Neural cell (in vitro differentiated cells): ENCODE measurements around the gene SLC6A7. TPM values are rescaled to one million over a fixed set of nuclear protein-coding genes. Genes with fewer than 3 reads are reported as not detected.

ENCODE experiments used
- H2AFZ ChIP-seq: fragments of 200-600, 300-800 bp; sonication (generic), shearing (Covaris generic); 2 replicates; pipeline ENCODE4 v1.6.0; 2014; ENCODE audit warnings: low read depth, mild to moderate bottlenecking, antibody characterized with exemption, low read length, moderate library complexity
- H3F3A ChIP-seq: fragments of 200-600 bp; shearing (Covaris generic); 2 replicates; pipeline ENCODE4 v1.6.1; 2016; ENCODE audit warnings: mild to moderate bottlenecking, moderate library complexity, mixed read lengths, antibody characterized with exemption, low read length; ENCODE audit not compliant: insufficient read depth, poor library complexity, severe bottlenecking
- H3K27ac ChIP-seq: fragments of 200-600, 300-800 bp; sonication (generic), shearing (Covaris generic); 2 replicates; pipeline ENCODE4 v1.5.1; 2014; ENCODE audit warnings: mild to moderate bottlenecking, low read length, moderate library complexity
- H3K27me3 ChIP-seq: fragments of 300-800, 200-600 bp; sonication (generic), shearing (Covaris generic); 2 replicates; pipeline ENCODE4 v1.6.0; 2014; ENCODE audit warnings: mild to moderate bottlenecking, low read depth, low read length, moderate library complexity; ENCODE audit not compliant: insufficient read depth
- H3K36me3 ChIP-seq: fragments of 300-800, 200-600 bp; sonication (generic), shearing (Covaris generic); 2 replicates; pipeline ENCODE4 v1.5.1; 2014; ENCODE audit warnings: mild to moderate bottlenecking, antibody characterized with exemption, low read length, moderate library complexity; ENCODE audit not compliant: insufficient read depth
- H3K4me2 ChIP-seq: fragments of 300-800, 200-600 bp; sonication (generic), shearing (Covaris generic); 2 replicates; pipeline ENCODE4 v1.6.0; 2014; ENCODE audit warnings: mild to moderate bottlenecking, low read length
- H3K4me3 ChIP-seq: fragments of 300-800, 200-600 bp; sonication (generic), shearing (Covaris generic); 2 replicates; pipeline ENCODE4 v1.5.1; 2014; ENCODE audit warnings: mild to moderate bottlenecking, low read length, moderate library complexity
- H3K79me2 ChIP-seq: fragments of 200-600 bp; shearing (Covaris generic); replicated peaks from 2 replicates; pipeline ENCODE4 v1.6.0; 2014; ENCODE audit warnings: mild to moderate bottlenecking, low read length, moderate library complexity; ENCODE audit not compliant: insufficient read depth
- H3K9ac ChIP-seq: fragments of 300-800, 200-600 bp; sonication (generic), shearing (Covaris generic); 2 replicates; pipeline ENCODE4 v1.6.1; 2016; ENCODE audit warnings: mild to moderate bottlenecking, low read length, mixed read lengths
- H3K9me2 ChIP-seq: fragments of 200-600 bp; shearing (Covaris generic); 2 replicates; pipeline ENCODE4 v1.6.1; 2016; ENCODE audit warnings: mild to moderate bottlenecking, low read length, mixed read lengths; ENCODE audit not compliant: insufficient read depth
- H3K9me3 ChIP-seq: fragments of 200-600, 300-800 bp; sonication (generic), shearing (Covaris generic); 2 replicates; pipeline ENCODE4 v1.6.1; 2016; ENCODE audit warnings: mild to moderate bottlenecking, mixed run types, low read length, moderate library complexity, mixed read lengths
- H4K20me1 ChIP-seq: fragments of 200-600 bp; shearing (Covaris generic); 2 replicates; pipeline ENCODE4 v1.6.1; 2016; ENCODE audit warnings: mild to moderate bottlenecking, mixed run types; ENCODE audit not compliant: insufficient read depth
- CTCF ChIP-seq: fragments of 450-650 bp; IDR thresholded peaks from 2 replicates; pipeline ENCODE4 v1.5.1; 2014; ENCODE audit warnings: antibody characterized with exemption, mild to moderate bottlenecking, moderate library complexity; ENCODE audit not compliant: poor library complexity, severe bottlenecking
- EP300 ChIP-seq: fragments of 450-650 bp; conservative IDR thresholded peaks from 2 replicates; pipeline ENCODE4 v1.6.1; 2014; ENCODE audit warnings: antibody characterized with exemption, mild to moderate bottlenecking, moderate library complexity; ENCODE audit not compliant: poor library complexity, severe bottlenecking
- EZH2 ChIP-seq: fragments of 200-600, 300-800 bp; shearing (Covaris generic), sonication (generic); IDR thresholded peaks from 2 replicates; pipeline ENCODE4 v1.6.1; 2014; ENCODE audit warnings: antibody characterized with exemption, low read length, borderline replicate concordance, mild to moderate bottlenecking; ENCODE audit not compliant: insufficient read depth, poor library complexity, severe bottlenecking
- MXI1 ChIP-seq: fragments of 450-650 bp; conservative IDR thresholded peaks from 2 replicates; pipeline ENCODE4 v1.6.1; 2014; ENCODE audit warnings: antibody characterized with exemption, mild to moderate bottlenecking; ENCODE audit not compliant: poor library complexity, severe bottlenecking
- POLR2AphosphoS5 ChIP-seq: IDR thresholded peaks from 2 replicates; pipeline ENCODE4 v1.6.1; 2012
- RAD21 ChIP-seq: fragments of 450-650 bp; conservative IDR thresholded peaks from 2 replicates; pipeline ENCODE4 v1.6.1; 2014; ENCODE audit warnings: antibody characterized with exemption, mild to moderate bottlenecking, moderate library complexity
- REST ChIP-seq: IDR thresholded peaks from 2 replicates; pipeline ENCODE4 v1.6.1; 2012; ENCODE audit warnings: borderline replicate concordance
- SMC3 ChIP-seq: fragments of 450-650 bp; conservative IDR thresholded peaks from 2 replicates; pipeline ENCODE4 v1.6.1; 2014; ENCODE audit warnings: antibody characterized with exemption, mild to moderate bottlenecking, moderate library complexity; ENCODE audit not compliant: poor library complexity
- TAF1 ChIP-seq: IDR thresholded peaks from 2 replicates; pipeline ENCODE4 v1.6.1; 2012; ENCODE audit warnings: low read depth
- polyA plus RNA-seq: library from polyadenylated mRNA; depleted of rRNA; stranded (reverse); fragments of >200 nt; gene quantifications from 2 replicates; pipeline ENCODE4 v1.2.3, GENCODE V29; 2014

The SLC6A7 gene
- polyA plus RNA-seq, 1 donor from 2014 or later: 4.6 TPM

- H4K20me1 ChIP-seq: no peaks in the 10 kb centered on the region
- H3K27ac ChIP-seq: no peak overlapping the region
- no peak overlapping the region for H3K9ac ChIP-seq
- no peaks in the 10 kb centered on the region for H3K9me3 ChIP-seq
- no peak for TF ChIP-seq MXI1
- no peak for TF ChIP-seq CTCF
- TF ChIP-seq TAF1: no peak
- TF ChIP-seq SMC3: no peak
- TF ChIP-seq EP300: no peak
- no peak for TF ChIP-seq REST
- no peak for TF ChIP-seq RAD21
- TF ChIP-seq EZH2: no peak
- TF ChIP-seq POLR2AphosphoS5: no peak
- H3F3A ChIP-seq: no peaks in the 10 kb centered on the region
- no peaks in the 10 kb centered on the region for H3K79me2 ChIP-seq
- H3K4me3 ChIP-seq: no peak overlapping the region
- H3K36me3 ChIP-seq: peaks cover 10% of the 10 kb centered on the region
- H3K27me3 ChIP-seq: no peaks in the 10 kb centered on the region
- H2AFZ ChIP-seq: no peak overlapping the region
- H3K4me2 ChIP-seq: no peak overlapping the region
- H3K9me2 ChIP-seq: no peaks in the 10 kb centered on the region
These were observed 46.5 kb downstream of the SLC6A7 start for GRCh38 chr5:150236313-150236712.

GRCh38 chr5:150236981-150237754, 47.3 kb downstream of the SLC6A7 start:
- no peak overlapping the region for H2AFZ ChIP-seq

More at GRCh38 chr5:150236981-150237754, 47.3 kb downstream of the SLC6A7 start:
- no peak for TF ChIP-seq EZH2
- no peak for TF ChIP-seq POLR2AphosphoS5
- TF ChIP-seq MXI1: no peak
- no peak for TF ChIP-seq CTCF
- no peak for TF ChIP-seq REST
- no peak for TF ChIP-seq RAD21
- no peak for TF ChIP-seq SMC3
- TF ChIP-seq TAF1: no peak
- TF ChIP-seq EP300: no peak
- H3K9ac ChIP-seq: no peak overlapping the region
- H3K9me2 ChIP-seq: no peaks in the 10 kb centered on the region
- H3K4me3 ChIP-seq: no peak overlapping the region
- H3F3A ChIP-seq: no peaks in the 10 kb centered on the region
- no peaks in the 10 kb centered on the region for H3K79me2 ChIP-seq
- H3K27me3 ChIP-seq: no peaks in the 10 kb centered on the region
- no peaks in the 10 kb centered on the region for H4K20me1 ChIP-seq
- peaks cover 10% of the 10 kb centered on the region for H3K36me3 ChIP-seq
- no peak overlapping the region for H3K27ac ChIP-seq
- no peak overlapping the region for H3K4me2 ChIP-seq
- H3K9me3 ChIP-seq: no peaks in the 10 kb centered on the region
